Testis (tissue), 3 donors: ENCODE results near the gene MICOS13. TPM values are rescaled to one million over a fixed set of nuclear protein-coding genes. Genes with fewer than 3 reads are reported as not detected.

Experiments
- DNase-seq: peaks from one replicate; pipeline ENCODE4 v3.0.0-alpha.2; 2019
- H3K27ac ChIP-seq, 2 donors: fragments of 200-600 bp; sonication (generic); one replicate each; pipeline ENCODE4 v1.5.1; 2019
- H3K27me3 ChIP-seq: fragments of 200-600 bp; sonication (generic); one replicate; pipeline ENCODE4 v1.5.1; 2019
- H3K36me3 ChIP-seq: fragments of 200-600 bp; sonication (generic); one replicate; pipeline ENCODE4 v1.5.1; 2017; ENCODE audit warnings: low read depth; ENCODE audit errors: missing control alignments
- H3K4me1 ChIP-seq: fragments of 200-600 bp; sonication (generic); one replicate; pipeline ENCODE4 v1.5.1; 2019
- H3K4me3 ChIP-seq, 2 donors: fragments of 200-600 bp; sonication (generic); one replicate each; pipeline ENCODE4 v1.5.1; 2017 to 2019
- H3K9me3 ChIP-seq: fragments of 200-600 bp; sonication (generic); one replicate; pipeline ENCODE4 v1.5.1; 2017
- POLR2A ChIP-seq: fragments of 450-650 bp; IDR thresholded peaks from one replicate; pipeline ENCODE4 v1.6.1; 2017; ENCODE audit warnings: antibody characterized with exemption, mild to moderate bottlenecking, moderate library complexity
- WGBS, 2 donors: methylation state at CpG; one replicate each; pipeline ENCODE4 v1.1.5; 2018; 5-methylcytosine and 5-hydroxymethylcytosine counted together
- intact Hi-C: fragments of 100-400 bp; cut with DNase I; formaldehyde crosslinking; loops from one replicate; pipeline ENCODE4 v1.15.1; 2023; ENCODE audit warnings: low total_unique reads
- polyA plus RNA-seq: library from polyadenylated mRNA; stranded (reverse); fragments of 350-450 nt; fragmentation: Illumina TruSeq; extraction: RNeasy Lipid Tissue Mini Kit (QIAGEN cat#74804); gene quantifications from one replicate; pipeline ENCODE4 v1.2.3, GENCODE V29; 2014; ENCODE audit warnings: low read depth, low replicate concordance; ENCODE audit not compliant: insufficient read depth
- total RNA-seq, 2 donors: library from RNA; depleted of rRNA; stranded (reverse); fragments of >200 nt; gene quantifications; one replicate each; pipeline ENCODE4 v1.2.3, GENCODE V29; 2016
- TF ChIP-seq, protein P1 (sequence below), 3 experiments: fragments of 450-650 bp in 2 of 3; fragments of 200-600 bp in 1 of 3; sonication (generic) in 1 of 3; IDR thresholded peaks; one replicate each; pipeline ENCODE4 v1.5.1; 2016 to 2019; ENCODE audit warnings: antibody characterized with exemption in 3 of 3, mild to moderate bottlenecking in 2 of 3, moderate library complexity in 1 of 3

The MICOS13 gene
- total and polyA plus RNA-seq, 3 donors from 2014 or later: 98.0 to 198 (median 152) TPM

DNA sequence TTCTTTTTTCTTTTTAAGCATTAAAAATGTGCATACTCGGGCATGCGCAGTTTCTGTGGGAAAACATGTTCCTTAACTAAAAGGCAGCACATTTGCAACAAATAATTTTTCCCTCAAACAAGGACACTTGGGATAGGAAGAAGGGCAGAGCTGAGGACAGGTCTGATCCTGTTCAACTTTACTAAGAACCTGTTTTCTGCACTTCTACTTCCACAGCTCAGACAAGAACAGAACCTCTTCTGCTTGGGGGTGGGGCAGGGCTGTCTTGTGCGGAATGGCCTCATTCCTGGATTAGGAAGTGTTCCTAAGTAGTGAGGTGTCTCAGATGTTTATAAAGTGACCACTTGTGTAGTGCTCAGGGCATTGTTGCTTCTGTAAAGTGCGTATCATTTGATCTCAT is 39.1 kb downstream of the MICOS13 start:
- intact Hi-C loops: no loop called here
- Histone ChIP-seq H3K4me3 (no peak overlapping the region), H3K4me1 (peaks cover 5% of the 10 kb centered on the region), H3K27ac (no peak overlapping the region), H3K9me3 (no peaks in the 10 kb centered on the region), H3K36me3 (no peaks in the 10 kb centered on the region), H3K27me3 (no peaks in the 10 kb centered on the region)
- no peak for TF ChIP-seq POLR2A
- TF ChIP-seq, protein P1, sequence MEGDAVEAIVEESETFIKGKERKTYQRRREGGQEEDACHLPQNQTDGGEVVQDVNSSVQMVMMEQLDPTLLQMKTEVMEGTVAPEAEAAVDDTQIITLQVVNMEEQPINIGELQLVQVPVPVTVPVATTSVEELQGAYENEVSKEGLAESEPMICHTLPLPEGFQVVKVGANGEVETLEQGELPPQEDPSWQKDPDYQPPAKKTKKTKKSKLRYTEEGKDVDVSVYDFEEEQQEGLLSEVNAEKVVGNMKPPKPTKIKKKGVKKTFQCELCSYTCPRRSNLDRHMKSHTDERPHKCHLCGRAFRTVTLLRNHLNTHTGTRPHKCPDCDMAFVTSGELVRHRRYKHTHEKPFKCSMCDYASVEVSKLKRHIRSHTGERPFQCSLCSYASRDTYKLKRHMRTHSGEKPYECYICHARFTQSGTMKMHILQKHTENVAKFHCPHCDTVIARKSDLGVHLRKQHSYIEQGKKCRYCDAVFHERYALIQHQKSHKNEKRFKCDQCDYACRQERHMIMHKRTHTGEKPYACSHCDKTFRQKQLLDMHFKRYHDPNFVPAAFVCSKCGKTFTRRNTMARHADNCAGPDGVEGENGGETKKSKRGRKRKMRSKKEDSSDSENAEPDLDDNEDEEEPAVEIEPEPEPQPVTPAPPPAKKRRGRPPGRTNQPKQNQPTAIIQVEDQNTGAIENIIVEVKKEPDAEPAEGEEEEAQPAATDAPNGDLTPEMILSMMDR (IDR thresholded peaks at IDR 0.05): no peak
- DNase-seq: no peak
- WGBS, 2 donors: 91 to 92% methylated on average over 4 of the region's 4 CpGs

DNA sequence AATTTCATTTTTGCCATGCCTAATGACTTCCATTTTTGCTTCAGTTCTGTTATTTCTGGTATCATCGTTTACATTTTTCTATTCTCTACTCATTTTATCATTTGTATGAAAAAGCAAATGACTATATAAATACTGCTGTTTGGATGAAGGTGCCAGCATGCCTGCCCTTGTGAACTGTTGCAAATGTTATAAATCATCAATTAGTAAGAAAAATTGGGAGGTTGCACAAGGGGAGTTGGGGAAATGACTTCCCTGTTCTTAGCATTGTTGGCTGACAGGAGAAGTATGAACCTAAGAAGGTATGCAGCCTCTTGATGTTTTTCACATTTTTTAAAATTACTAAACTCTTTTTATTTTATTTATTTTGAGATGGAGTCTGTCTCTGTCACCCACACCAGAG is 42.3 kb downstream of the MICOS13 start:
- WGBS, 2 donors: 58 to 71% methylated on average over 1 of the region's 1 CpG

DNA sequence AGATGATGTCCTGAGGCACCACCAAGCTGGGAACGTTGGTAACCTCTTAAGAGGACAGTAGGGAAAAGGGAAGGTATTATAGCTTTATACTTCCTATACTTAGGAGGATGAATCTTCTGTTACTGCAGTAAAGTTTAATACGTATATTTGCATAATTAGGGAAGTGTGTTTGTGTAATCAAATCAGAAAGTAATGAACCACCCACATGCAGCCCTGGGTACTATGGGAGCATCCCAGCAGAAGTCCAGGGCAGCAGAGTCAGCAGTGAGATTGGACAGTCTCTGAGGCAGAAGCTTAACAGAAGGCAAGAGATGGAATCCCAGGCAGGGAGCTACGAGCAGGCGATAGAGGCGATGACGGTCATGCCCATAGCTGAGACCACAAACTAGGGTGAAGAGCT is 44.9 kb downstream of the MICOS13 start:
- no peaks in the 10 kb centered on the region for H3K9me3 ChIP-seq
- intact Hi-C loops: no loop called here
- H3K27ac ChIP-seq: no peak overlapping the region
- peaks cover 27% of the 10 kb centered on the region for H3K4me1 ChIP-seq
- TF ChIP-seq POLR2A: no peak
- TF ChIP-seq, protein P1 (IDR thresholded peaks at IDR 0.05): no peak
- DNase-seq: no peak
- WGBS, 2 donors: 82 to 90% methylated on average over 6 of the region's 6 CpGs
- no peaks in the 10 kb centered on the region for H3K36me3 ChIP-seq
- H3K4me3 ChIP-seq: no peak overlapping the region
- no peaks in the 10 kb centered on the region for H3K27me3 ChIP-seq

More for the DNA sequence above, 42.3 kb downstream of the MICOS13 start:
- Histone ChIP-seq H3K27me3 (no peaks in the 10 kb centered on the region), H3K27ac (no peak overlapping the region), H3K4me3 (no peak overlapping the region), H3K9me3 (no peaks in the 10 kb centered on the region), H3K4me1 (peaks cover 8% of the 10 kb centered on the region), H3K36me3 (no peaks in the 10 kb centered on the region)
- TF ChIP-seq POLR2A: no peak
- TF ChIP-seq, protein P1 (IDR thresholded peaks at IDR 0.05): no peak
- intact Hi-C loops: no loop called here
- no peak for DNase-seq

DNA sequence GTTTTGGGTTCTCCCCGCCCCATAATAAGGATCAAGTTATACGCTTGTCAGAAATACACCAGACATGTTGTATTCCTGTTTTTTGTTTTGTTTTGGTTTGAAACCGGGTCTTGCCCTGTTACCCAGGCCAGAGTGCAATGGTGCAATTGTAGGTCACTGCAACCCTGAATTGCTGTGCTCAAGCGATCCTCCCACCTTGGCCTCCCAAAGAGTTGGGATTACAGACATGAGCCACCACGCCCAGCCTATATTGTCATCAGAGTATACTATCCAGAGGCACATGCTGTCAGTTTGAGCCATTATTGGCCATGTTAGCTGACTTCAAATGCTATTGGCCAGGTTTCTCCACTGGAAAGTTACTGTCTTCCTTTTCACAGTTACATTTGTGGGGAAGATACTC is 47.7 kb downstream of the MICOS13 start:
- no peaks in the 10 kb centered on the region for H3K27me3 ChIP-seq
- peaks cover 38% of the 10 kb centered on the region for H3K4me1 ChIP-seq
- H3K9me3 ChIP-seq: no peaks in the 10 kb centered on the region
- no peak overlapping the region for H3K27ac ChIP-seq
- intact Hi-C loops: no loop called here
- no peak for DNase-seq
- H3K4me3 ChIP-seq: no peak overlapping the region
- TF ChIP-seq POLR2A: no peak
- TF ChIP-seq, protein P1 (IDR thresholded peaks at IDR 0.05): no peak
- 79 to 83% methylated on average over 5 of the region's 5 CpGs for WGBS, 2 donors
- no peaks in the 10 kb centered on the region for H3K36me3 ChIP-seq

GRCh38 chr19:5632241-5632612 is 48.1 kb downstream of the MICOS13 start:
- H3K4me1 ChIP-seq: peaks cover 38% of the 10 kb centered on the region
- no peak overlapping the region for H3K27ac ChIP-seq
- H3K27me3 ChIP-seq: no peaks in the 10 kb centered on the region
- no peak overlapping the region for H3K4me3 ChIP-seq
- TF ChIP-seq POLR2A: no peak
- TF ChIP-seq, protein P1 (IDR thresholded peaks at IDR 0.05): no peak
- H3K9me3 ChIP-seq: no peaks in the 10 kb centered on the region
- WGBS, 2 donors: 79 to 80% methylated on average over 4 of the region's 4 CpGs
- no peaks in the 10 kb centered on the region for H3K36me3 ChIP-seq
- no peak for DNase-seq
- intact Hi-C loops: no loop called here
